Keratinocyte (primary cell): Measurements from ENCODE around the gene FANK1. TPM values are rescaled to one million over a fixed set of nuclear protein-coding genes. Genes with fewer than 3 reads are reported as not detected.

Source experiments
- DNase-seq: peaks from one replicate; pipeline ENCODE4 v3.0.0-alpha.2; 2011; ENCODE audit warnings: low read depth, missing footprints, low spot score
- FAIRE-seq: peaks from 2 replicates; lab custom pipeline; 2011; peaks lifted over from hg19 to GRCh38; lab: Jason Lieb, UNC
- H2AFZ ChIP-seq: 2 replicates; pipeline ENCODE4 v1.6.0; 2012; ENCODE audit warnings: low read length, control low read depth, inconsistent platforms; ENCODE audit not compliant: control insufficient read depth
- H3K27ac ChIP-seq: 2 replicates; pipeline ENCODE4 v1.5.1; 2011; ENCODE audit warnings: low read length; ENCODE audit not compliant: control insufficient read depth, insufficient read depth
- H3K27me3 ChIP-seq: 3 replicates; pipeline ENCODE4 v1.6.0; 2011; ENCODE audit warnings: low read length; ENCODE audit not compliant: control insufficient read depth, insufficient read depth; ENCODE audit errors: extremely low read depth
- H3K36me3 ChIP-seq, 2 experiments: 2 replicates in 1 of 2; 3 replicates in 1 of 2; pipeline ENCODE4 v1.5.1; 2011; ENCODE audit warnings: low read length in 2 of 2, mild to moderate bottlenecking in 1 of 2; ENCODE audit not compliant: control insufficient read depth in 2 of 2, insufficient read depth in 2 of 2; ENCODE audit errors: extremely low read depth in 1 of 2
- H3K4me1 ChIP-seq: 3 replicates; pipeline ENCODE4 v1.5.1; 2011; ENCODE audit warnings: low read length; ENCODE audit not compliant: control insufficient read depth, insufficient read depth; ENCODE audit errors: extremely low read depth
- H3K4me2 ChIP-seq: 3 replicates; pipeline ENCODE4 v1.6.0; 2011; ENCODE audit warnings: low read depth, low read length; ENCODE audit not compliant: control insufficient read depth, insufficient read depth; ENCODE audit errors: extremely low read depth
- H3K4me3 ChIP-seq, 3 experiments: fragments of 200-600 bp in 1 of 3; sonication (generic) in 1 of 3; 2 replicates in 2 of 3; 3 replicates in 1 of 3; pipeline ENCODE4 v1.5.1; 2011 to 2016; ENCODE audit warnings: low read length in 3 of 3, mild to moderate bottlenecking in 3 of 3, control low read depth in 2 of 3, inconsistent platforms in 1 of 3, low read depth in 1 of 3, mixed read lengths in 1 of 3, mixed run types in 1 of 3, moderate library complexity in 1 of 3; ENCODE audit not compliant: control insufficient read depth in 2 of 3, insufficient read depth in 2 of 3; ENCODE audit errors: extremely low read depth in 1 of 3
- H3K79me2 ChIP-seq: 2 replicates; pipeline ENCODE4 v1.6.0; 2012; ENCODE audit warnings: low read length; ENCODE audit not compliant: control insufficient read depth, insufficient read depth
- H3K9ac ChIP-seq: 3 replicates; pipeline ENCODE4 v1.6.0; 2011; ENCODE audit warnings: low read length; ENCODE audit not compliant: control insufficient read depth, insufficient read depth; ENCODE audit errors: extremely low read depth
- H3K9me1 ChIP-seq: 3 replicates; pipeline ENCODE4 v1.6.0; 2011; ENCODE audit warnings: low read length; ENCODE audit not compliant: control insufficient read depth, insufficient read depth; ENCODE audit errors: extremely low read depth
- H3K9me3 ChIP-seq: 2 replicates; pipeline ENCODE4 v1.5.1; 2012; ENCODE audit warnings: low read depth, low read length; ENCODE audit not compliant: control insufficient read depth
- H4K20me1 ChIP-seq: 3 replicates; pipeline ENCODE4 v1.6.0; 2011; ENCODE audit warnings: low read length; ENCODE audit not compliant: control insufficient read depth, insufficient read depth; ENCODE audit errors: extremely low read depth
- CTCF ChIP-seq, 3 experiments: IDR thresholded peaks in 1 of 3; conservative IDR thresholded peaks in 1 of 3; optimal IDR thresholded peaks in 1 of 3; 2 replicates in 2 of 3; 3 replicates in 1 of 3; pipeline versions ENCODE3 to v1.5.1; 2011; ENCODE audit warnings: low read length in 3 of 3, mild to moderate bottlenecking in 3 of 3, moderate library complexity in 2 of 3, control low read depth in 1 of 3, inconsistent platforms in 1 of 3; ENCODE audit not compliant: insufficient read depth in 2 of 3; ENCODE audit errors: extremely low read depth in 1 of 3
- EZH2 ChIP-seq: IDR thresholded peaks from one replicate; pipeline ENCODE4 v1.6.1; 2012; ENCODE audit warnings: inconsistent platforms, mild to moderate bottlenecking, low read length, moderate library complexity
- dilution Hi-C: fragments of 300-500 bp; cut with MboI; formaldehyde crosslinking; loops from one replicate; pipeline ENCODE4 v1.7.0; 2020; ENCODE audit warnings: low sequenced_read_pairs; ENCODE audit not compliant: extremely low pct_ligation_motif_present
- polyA plus RNA-seq, 5 experiments: library from polyadenylated mRNA; depleted of rRNA in 3 of 5; stranded (reverse) in 3 of 5; stranded (forward) in 1 of 5; unstranded in 1 of 5; fragments of >200 nt; gene quantifications; 1 replicate in 1 of 5; 2 replicates in 3 of 5; 3 replicates in 1 of 5; pipeline versions ENCODE4 v1.2.1 to v1.2.3, GENCODE V29; 2011 to 2012; ENCODE audit warnings: missing spikeins in 2 of 5, low read depth in 1 of 5, low replicate concordance in 1 of 5

FANK1 gene
- polyA plus RNA-seq, 1 donor (not counting 4 experiments of a cell fraction or from before 2014, with no cell fraction given) = 13.4 TPM

DNA sequence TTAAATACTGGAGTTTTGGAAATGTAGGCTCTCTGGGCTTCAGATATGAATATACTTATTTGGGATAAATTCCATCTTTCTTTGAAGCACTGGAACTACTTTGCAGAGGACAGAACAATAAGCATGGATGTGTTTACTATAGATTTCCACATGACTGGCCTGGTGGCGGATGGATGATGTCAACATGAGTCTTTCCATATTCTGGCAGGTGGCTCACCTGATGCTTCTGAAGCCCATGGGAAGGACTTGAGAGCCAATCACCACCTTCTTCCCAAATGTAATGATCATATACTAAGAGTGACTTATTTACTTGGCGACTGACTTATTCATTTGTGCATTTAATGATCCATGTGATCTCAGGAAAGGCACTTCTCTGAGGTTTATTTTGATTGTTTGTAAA is 110.5 kb downstream of the FANK1 start:
- TF ChIP-seq EZH2 (no peak), CTCF (optimal IDR thresholded peaks at IDR 0.05 in 1 of 3, IDR thresholded peaks at IDR 0.05 in 1 of 3, conservative IDR thresholded peaks at IDR 0.05 in 1 of 3; ENCODE audit: extremely low read depth in 1 of 3, insufficient read depth in 2 of 3, low read length in 3 of 3) (no peak)
- Histone ChIP-seq H3K9ac (no peak overlapping the region), H3K27me3 (no peaks in the 10 kb centered on the region), H4K20me1 (no peaks in the 10 kb centered on the region), H2AFZ (no peak overlapping the region), H3K9me1 (no peaks in the 10 kb centered on the region), H3K4me2 (no peak overlapping the region), H3K4me3 (no peak overlapping the region), H3K4me1 (no peaks in the 10 kb centered on the region), H3K27ac (no peak overlapping the region), H3K9me3 (no peaks in the 10 kb centered on the region), H3K36me3 (peaks cover 0 to 3% of the 10 kb centered on the region in 2 experiments), H3K79me2 (no peaks in the 10 kb centered on the region)
- FAIRE-seq = no peak
- dilution Hi-C loops = no loop called here
- DNase-seq = no peak

DNA sequence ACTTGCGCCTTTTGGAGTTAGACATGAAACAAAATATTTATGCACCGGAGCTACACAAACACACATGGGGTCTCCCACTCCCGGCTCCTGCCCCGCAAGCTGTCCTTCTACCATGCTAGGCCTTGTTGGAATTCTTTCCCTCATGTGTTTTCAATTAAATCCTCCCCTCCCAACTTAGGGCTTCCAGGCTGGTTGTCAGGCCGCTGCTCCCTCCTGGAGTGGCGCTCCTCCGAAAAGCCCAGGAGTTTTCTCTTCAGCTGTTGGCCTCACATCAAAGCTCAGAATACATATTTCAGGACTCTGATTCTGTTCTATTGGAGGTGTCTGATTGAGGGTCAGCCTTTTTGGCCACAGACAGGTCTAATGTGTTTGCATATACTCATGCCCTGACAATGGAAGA is 113.3 kb downstream of the FANK1 start:
- Histone ChIP-seq H3K4me2 (no peak overlapping the region), H3K9ac (no peak overlapping the region), H3K27me3 (no peaks in the 10 kb centered on the region), H4K20me1 (no peaks in the 10 kb centered on the region), H3K9me3 (no peaks in the 10 kb centered on the region), H3K4me1 (peaks cover 4% of the 10 kb centered on the region), H3K79me2 (no peaks in the 10 kb centered on the region), H3K4me3 (no peak overlapping the region), H3K27ac (no peak overlapping the region), H3K36me3 (peaks cover 0 to 3% of the 10 kb centered on the region in 2 experiments), H3K9me1 (no peaks in the 10 kb centered on the region), H2AFZ (no peak overlapping the region)
- dilution Hi-C loops = no loop called here
- no peak for TF ChIP-seq CTCF (optimal IDR thresholded peaks at IDR 0.05 in 1 of 3, IDR thresholded peaks at IDR 0.05 in 1 of 3, conservative IDR thresholded peaks at IDR 0.05 in 1 of 3; ENCODE audit: extremely low read depth in 1 of 3, insufficient read depth in 2 of 3, low read length in 3 of 3)
- DNase-seq (no peak), FAIRE-seq (no peak)
